K562 (cell line): Measurements from ENCODE around the gene FGF14.

Experiments used
- ATF2 ChIP-seq: sonication (generic); formaldehyde crosslinking; IDR thresholded peaks from 2 replicates; pipeline ENCODE4 v1.8.1; 2022; ENCODE audit warnings: missing genetic modification reagents
- ELK1 ChIP-seq: sonication (generic); formaldehyde crosslinking; IDR thresholded peaks from 2 replicates; pipeline ENCODE4 v1.8.1; 2022; ENCODE audit warnings: missing genetic modification reagents
- FOS ChIP-seq: IDR thresholded peaks from 3 replicates; pipeline ENCODE4 v1.6.1; 2011; ENCODE audit not compliant: insufficient read length; ENCODE audit errors: extremely low read depth
- MTA1 ChIP-seq: fragments of 450-650 bp; IDR thresholded peaks from 2 replicates; pipeline ENCODE4 v1.6.1; 2017; ENCODE audit warnings: borderline replicate concordance
- PHF8 ChIP-seq: fragments of 200-600 bp; sonication (generic); IDR thresholded peaks from 2 replicates; pipeline ENCODE4 v1.6.1; 2012; ENCODE audit warnings: mixed run types, mild to moderate bottlenecking, inconsistent platforms, low read length, moderate library complexity, borderline replicate concordance
- POLR2A ChIP-seq: fragments of 450-650 bp; conservative IDR thresholded peaks from 2 replicates; pipeline ENCODE4 v1.6.1; 2016
- RCOR1 ChIP-seq, 2 experiments: IDR thresholded peaks; 2 replicates each; pipeline ENCODE4 v1.6.1; 2012; ENCODE audit warnings: low read depth in 2 of 2, low read length in 2 of 2, borderline replicate concordance in 1 of 2, improper control_type of control experiment in 1 of 2
- SMAD2 ChIP-seq: fragments of 150-350 bp; IDR thresholded peaks from 2 replicates; pipeline ENCODE4 v1.6.1; 2014; ENCODE audit warnings: low read depth, mild to moderate bottlenecking, low read length
- SP2 ChIP-seq: IDR thresholded peaks from 2 replicates; pipeline ENCODE4 v1.6.1; 2011; ENCODE audit warnings: mild to moderate bottlenecking, low read depth, low read length, moderate library complexity; ENCODE audit not compliant: poor library complexity, severe bottlenecking; ENCODE audit errors: extremely low read depth
- TF ChIP-seq, protein P1 (sequence below): sonication (generic); formaldehyde crosslinking; IDR thresholded peaks from 2 replicates; pipeline ENCODE4 v1.9.0; 2022; ENCODE audit warnings: mild to moderate bottlenecking, missing genetic modification reagents
- TF ChIP-seq, protein P2 (sequence below), 3 experiments: IDR thresholded peaks in 2 of 3; conservative IDR thresholded peaks in 1 of 3; 2 replicates each; pipeline ENCODE4 v1.5.1; 2011 to 2012; ENCODE audit warnings: low read length in 3 of 3, mild to moderate bottlenecking in 3 of 3, control low read depth in 2 of 3, improper control_type of control experiment in 1 of 3, inconsistent platforms in 1 of 3, low read depth in 1 of 3, mixed read lengths in 1 of 3, moderate library complexity in 1 of 3; ENCODE audit not compliant: insufficient read depth in 2 of 3

DNA sequence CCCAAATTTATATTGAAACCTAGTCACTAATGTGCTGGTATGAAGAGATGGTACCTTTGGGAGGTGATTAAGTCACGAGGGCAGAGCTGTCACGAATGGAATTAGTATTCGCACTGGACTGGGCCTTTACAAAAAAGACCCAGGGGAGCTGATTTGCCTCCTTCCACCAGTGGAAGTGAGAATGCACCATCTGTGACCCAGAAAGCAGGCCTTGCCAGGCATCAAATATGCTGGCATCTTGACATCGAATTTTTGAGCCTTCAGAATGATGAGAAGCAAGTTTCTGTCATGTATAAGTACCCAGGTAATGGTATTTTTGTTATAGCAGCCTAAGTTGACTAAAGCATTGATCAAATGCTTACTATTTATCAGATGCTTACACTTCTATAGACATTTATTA is 373.6 kb downstream of the FGF14 start:
- TF ChIP-seq POLR2A (no peak), SP2 (no peak), PHF8 (no peak), FOS (no peak), SMAD2 (no peak), MTA1 (no peak), RCOR1 (IDR thresholded peaks at IDR 0.05; ENCODE audit: borderline replicate concordance in 1 of 2, low read depth in 2 of 2, low read length in 2 of 2) (no peak), ATF2 (CRISPR knock-in tag) (no peak), ELK1 (CRISPR knock-in tag) (no peak)
- TF ChIP-seq, protein P1, sequence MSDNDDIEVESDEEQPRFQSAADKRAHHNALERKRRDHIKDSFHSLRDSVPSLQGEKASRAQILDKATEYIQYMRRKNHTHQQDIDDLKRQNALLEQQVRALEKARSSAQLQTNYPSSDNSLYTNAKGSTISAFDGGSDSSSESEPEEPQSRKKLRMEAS (CRISPR knock-in tag): no peak
- TF ChIP-seq, protein P2, sequence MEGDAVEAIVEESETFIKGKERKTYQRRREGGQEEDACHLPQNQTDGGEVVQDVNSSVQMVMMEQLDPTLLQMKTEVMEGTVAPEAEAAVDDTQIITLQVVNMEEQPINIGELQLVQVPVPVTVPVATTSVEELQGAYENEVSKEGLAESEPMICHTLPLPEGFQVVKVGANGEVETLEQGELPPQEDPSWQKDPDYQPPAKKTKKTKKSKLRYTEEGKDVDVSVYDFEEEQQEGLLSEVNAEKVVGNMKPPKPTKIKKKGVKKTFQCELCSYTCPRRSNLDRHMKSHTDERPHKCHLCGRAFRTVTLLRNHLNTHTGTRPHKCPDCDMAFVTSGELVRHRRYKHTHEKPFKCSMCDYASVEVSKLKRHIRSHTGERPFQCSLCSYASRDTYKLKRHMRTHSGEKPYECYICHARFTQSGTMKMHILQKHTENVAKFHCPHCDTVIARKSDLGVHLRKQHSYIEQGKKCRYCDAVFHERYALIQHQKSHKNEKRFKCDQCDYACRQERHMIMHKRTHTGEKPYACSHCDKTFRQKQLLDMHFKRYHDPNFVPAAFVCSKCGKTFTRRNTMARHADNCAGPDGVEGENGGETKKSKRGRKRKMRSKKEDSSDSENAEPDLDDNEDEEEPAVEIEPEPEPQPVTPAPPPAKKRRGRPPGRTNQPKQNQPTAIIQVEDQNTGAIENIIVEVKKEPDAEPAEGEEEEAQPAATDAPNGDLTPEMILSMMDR (IDR thresholded peaks at IDR 0.05 in 2 of 3, conservative IDR thresholded peaks at IDR 0.05 in 1 of 3; ENCODE audit: insufficient read depth in 2 of 3, low read depth in 1 of 3, low read length in 3 of 3): no peak
